ENCODE data around the gene TAOK3.
"Not testable (repeated sequence)": the region's sequence is repeated elsewhere in the genome, so short reads cannot be mapped to it uniquely, and the experiment has no call there.

Gene TAOK3

DNA sequence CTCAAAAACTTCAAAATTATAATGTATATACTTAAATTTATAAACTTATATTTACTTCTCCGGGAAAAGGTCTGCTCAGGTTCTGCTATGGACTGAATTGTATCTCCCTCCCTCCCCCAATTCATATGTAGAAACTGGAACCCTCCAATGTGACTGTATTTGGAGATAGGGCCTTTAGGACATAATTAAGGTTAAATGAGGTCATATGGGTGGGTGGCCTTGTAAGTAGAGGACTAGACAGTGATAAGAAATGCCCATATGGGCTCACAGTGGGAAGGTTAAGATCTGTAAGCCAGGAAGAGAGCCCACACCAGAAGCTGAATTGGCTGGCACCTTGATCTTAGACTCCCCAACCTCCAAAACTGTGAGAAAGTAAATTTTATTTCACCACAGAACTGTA is 84.5 kb downstream of the TAOK3 start:
- no peak for DNase-seq

DNA sequence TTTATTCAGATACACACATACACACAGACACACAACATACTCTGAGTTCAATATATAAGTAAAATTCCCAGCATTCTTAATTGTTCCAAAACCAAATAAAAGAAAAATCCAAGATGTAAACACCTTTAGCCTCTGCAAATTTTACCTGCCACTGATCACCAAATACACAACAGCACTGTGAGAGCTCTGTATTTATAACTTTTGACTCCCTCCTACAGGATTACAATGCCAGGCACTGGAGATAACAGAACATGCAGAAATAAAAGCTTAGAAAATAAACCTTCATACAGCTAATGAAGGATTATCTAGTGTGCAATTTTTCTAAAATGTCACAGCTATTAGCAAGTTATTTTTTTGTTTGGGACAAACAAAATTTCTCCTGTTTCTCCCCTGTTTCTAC is 85.0 kb downstream of the TAOK3 start:
- no peak for DNase-seq

DNA sequence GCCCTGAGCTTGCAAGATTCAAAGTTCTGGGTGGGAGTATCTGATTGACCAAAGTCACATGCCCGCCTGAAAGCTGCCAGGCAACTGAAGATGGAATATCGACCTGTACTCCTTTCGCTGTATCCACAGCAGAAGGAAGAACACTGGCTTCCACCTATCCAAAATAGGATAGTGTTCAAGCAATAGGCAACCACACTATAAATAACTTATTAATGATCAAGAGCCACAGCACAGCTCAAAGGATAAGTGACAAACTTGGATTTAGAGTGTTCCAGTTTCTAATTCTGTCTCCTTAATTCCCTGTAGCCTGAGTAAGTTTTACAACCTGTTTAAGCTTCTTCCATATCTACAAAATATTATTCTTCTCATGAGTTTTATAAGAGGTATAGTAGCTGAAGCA is 89.9 kb downstream of the TAOK3 start:
- no peak for DNase-seq

DNA sequence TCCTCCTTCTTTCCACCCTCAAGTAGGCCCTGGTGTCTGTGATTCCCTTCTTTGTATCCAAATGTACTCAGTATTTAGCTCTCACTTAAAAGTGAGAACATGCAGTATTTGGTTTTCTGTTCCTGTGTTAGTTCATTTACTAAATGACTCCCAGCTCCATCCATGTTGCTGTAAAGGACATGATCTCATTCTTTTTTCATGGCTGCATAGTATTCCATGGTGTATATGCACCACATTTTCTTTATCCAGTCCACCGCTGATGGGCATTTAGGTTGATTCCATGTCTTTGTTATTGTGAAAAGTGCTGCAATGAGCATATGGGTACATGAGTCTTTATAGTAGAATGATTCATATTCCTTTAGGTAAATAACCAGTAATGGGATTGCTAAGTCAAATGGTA is 94.4 kb downstream of the TAOK3 start:
- DNase-seq: not testable (repeated sequence)

DNA sequence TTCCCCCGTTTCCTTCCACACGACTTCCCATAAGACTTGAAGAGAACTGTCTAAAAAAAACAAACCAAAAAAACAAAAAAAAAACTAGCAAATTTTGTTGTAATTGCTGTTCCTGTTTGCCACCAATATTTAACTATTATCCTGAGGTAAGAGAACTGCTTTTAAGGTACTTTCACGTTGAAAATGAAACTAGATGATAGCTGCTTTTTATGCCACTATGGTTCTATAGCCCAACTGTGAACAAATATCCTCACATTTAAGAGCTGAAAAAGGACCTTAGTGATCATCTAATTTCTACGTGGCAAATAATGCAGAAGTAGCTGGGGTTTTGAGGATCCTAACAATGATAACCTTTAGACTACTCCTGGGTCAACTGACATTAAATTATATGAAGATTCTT is 98.6 kb downstream of the TAOK3 start:
- DNase-seq: no peak

DNA sequence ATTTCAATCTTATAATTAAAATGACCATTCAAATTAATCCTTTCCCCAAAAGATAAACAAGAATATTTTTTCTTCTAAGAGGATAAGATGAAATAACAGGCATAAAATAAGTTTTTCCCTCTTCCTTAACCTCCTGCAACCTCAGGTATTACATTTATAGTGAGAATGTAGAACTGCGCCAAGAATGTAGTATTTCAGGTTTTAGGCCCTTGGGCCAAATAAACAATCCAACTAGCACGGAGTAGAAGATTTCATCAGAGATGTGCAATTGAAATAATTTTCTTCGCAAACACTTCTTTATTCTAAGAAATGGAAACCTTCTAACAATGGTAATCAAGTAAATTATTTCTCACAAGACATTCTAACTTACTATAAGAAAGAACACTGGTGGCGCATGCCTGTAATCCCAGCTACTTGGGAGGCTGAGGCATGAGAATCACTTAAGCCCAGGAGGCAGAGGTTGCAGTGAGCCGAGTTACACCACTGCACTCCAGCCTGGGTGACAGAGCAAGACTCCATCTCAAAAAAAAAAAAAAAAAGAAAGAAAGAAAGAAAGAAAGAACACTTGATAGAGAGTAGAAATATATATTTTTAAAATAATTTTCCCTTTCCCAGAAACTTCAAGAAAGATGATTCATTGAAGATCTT is 100.8 kb downstream of the TAOK3 start:
- DNase-seq: no peak

DNA sequence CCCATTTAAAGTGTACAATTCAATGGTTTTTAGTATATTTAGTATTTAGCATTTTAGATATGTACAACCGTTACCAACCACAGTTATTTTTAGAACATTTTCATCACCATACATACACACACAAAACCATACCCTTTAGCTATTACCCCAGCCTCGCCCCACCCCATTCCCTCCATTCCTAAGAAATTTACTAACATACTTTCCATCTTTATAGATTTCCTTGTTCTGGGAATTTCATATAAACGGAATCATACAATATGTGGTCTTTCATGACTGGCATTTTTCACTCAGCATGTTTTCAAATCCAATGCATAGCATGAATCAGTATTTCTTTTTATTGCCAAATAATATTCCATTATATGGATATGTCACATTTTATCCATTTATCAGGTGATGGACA is 101.5 kb downstream of the TAOK3 start:
- DNase-seq: no peak

DNA sequence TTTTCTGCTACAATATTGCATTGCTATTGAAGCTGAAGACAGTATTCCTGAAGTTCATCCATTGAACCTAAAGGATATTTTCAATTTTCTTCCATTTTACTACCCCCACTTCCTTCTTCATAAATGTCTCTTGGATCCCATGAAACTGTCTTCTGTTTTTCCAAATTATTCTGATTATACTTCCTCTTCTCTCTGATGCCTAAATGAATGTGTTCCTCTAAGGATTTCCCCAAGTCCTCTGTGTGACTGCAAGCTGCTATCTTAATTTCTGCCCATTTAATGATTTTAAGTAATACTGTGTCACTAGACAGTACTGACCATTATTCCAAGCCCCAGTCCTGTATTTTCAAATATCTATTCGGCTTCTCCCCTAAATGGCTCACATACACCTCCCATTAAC is 102.9 kb downstream of the TAOK3 start:
- no peak for DNase-seq

DNA sequence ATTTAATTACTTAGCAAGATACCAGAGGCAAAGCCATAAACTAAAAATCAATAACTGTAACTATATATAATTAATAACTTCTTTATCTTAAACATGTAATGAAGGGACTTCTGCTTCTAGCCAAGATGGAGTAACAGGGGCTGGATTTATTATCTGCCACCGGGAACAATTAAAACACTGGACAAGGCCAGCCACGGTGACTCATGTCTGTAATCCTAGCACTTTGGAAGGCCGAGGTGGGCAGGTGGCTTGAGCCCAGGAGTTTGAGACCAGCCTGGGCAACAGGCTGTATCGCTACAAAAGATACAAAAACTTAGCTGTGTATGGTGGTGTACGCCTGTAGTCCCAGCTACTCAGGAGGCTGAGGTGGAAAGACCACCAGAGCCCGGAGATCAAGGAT is 113.6 kb downstream of the TAOK3 start:
- DNase-seq: no peak

DNA sequence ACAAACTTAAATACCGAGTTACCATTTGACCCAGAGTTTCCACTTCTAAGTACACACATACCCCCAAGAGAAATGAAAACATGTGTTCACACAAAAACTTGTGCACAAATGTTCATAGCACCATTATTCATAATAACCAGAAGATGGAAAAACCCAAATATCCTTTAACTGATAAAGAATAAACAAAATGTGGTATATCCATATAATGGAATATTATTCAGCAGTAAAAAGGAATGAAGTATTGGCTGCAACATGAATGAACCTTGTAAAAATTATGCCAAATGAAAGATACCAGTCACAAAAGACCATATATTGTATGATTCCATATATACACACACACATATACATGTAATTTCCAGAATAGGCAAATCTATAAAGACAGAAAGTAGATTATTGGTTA is 116.4 kb downstream of the TAOK3 start:
- no peak for DNase-seq

DNA sequence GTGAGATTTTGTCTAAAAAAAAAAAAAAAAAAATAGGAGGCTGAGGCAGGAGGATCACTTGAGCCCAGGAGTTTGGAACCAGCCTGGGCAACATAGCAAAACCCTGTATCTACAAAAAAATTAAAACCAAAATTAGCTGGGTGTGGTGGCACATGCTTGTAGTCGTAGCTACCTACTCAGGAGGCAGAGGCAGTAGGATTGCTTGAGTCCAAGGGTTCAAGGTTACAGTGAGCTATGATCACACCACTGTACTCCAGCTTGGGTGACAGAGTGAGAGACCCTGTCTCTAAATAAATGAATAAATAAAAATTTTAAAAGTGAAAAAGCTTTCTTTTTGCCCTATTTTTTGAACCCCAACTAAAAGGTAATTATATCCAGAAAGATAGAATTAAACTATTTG is 123.2 kb downstream of the TAOK3 start:
- DNase-seq: no peak

DNA sequence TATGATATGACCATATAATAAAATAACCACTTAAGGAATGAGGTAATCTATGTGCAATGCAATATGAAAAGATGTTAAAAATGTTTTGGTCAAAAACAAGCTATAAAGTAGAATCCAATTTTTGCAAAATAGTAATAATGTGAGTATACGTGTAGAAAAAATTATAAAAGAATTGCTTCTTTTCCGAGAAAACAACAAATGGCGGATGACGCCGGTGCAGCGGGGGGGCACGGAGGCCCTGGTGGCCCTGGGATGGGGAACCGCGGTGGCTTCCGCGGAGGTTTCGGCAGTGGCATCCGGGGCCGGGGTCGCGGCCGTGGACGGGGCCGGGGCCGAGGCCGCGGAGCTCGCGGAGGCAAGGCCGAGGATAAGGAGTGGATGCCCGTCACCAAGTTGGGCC is 126.8 kb downstream of the TAOK3 start:
- not testable (repeated sequence) for DNase-seq

DNA sequence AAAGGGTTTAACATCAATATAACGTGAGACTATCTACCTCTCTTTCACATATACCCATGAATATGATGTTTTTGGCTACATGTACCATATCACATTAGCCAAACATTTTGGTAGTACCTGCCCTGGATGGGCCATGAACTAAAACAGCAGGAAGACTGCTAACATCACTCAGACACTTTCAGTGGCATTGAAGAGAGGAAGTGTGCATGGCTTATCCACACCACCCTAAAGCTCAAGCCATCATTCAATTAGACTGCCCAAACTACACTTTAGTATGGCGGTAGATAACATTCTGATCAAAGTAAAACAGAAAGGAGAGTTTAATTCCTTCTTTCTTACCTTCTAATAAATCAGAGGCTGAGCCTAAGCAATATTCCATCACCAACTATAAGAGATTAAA is 133.8 kb downstream of the TAOK3 start:
- DNase-seq: no peak

DNA sequence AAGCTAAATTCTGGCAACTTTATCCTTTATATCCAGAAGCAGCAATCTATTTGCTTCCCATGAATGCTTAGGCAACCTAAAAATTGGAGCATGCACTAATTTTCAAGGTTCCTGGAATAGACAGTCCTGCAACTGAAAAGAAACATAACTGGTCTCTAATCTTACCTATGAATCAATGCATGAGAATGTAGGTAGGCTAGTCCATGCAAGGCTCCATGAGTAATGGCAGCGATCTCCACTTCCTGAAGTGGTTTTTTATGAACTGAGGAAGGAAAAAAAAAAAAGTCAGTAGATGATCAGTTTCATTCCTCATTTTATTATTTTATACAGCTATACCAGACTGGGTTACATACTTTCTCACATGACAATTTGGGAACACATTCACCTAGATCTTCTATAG is 134.8 kb downstream of the TAOK3 start:
- DNase-seq: no peak

DNA sequence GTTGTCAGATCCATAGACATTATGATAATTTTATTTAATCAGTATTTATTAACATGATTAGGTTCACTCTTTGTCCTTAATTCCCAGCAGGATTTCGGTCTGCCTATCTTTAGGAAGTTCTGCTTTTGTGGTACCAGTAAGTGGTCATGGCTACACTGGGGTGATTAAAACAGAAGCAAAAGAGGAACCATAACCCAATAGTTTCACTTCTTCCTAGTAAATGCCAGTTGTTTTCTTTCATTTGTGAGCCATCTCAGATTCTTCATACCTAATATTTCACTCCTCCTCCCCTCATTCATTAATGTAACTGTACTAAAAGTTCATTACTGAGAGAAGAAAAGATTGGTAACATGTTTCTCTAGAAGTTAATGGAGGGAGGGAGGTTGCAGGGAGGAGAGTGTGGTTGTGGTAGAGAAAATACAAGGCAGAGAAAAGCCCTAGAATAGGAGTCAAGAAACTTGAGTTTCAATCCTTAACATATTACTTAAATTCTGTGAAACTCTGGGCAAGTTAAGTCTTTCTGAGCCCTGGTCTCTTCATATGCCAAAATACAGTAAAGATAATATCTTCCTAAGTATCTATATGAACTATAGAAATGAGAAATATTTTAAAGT is 135.5 kb downstream of the TAOK3 start:
- DNase-seq: no peak

DNA sequence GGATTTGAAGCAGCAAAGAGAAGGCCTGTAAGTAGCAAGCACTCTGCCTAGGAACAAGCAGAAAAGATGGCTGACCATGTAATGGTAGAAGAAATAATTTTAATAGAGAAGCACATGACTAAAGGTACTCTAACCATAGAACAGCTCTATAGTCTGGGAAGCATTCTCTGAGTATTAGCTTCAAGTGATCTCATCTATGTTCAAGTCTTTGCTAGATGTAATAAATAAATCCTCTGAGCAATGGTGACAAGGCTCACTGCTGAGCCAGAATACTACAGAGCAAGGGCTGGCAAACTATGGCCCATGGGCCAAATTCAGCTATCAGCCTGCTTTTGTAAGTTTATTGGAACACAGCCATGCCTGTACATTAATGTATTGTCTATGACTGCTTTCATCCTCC is 152.0 kb downstream of the TAOK3 start:
- DNase-seq: no peak

DNA sequence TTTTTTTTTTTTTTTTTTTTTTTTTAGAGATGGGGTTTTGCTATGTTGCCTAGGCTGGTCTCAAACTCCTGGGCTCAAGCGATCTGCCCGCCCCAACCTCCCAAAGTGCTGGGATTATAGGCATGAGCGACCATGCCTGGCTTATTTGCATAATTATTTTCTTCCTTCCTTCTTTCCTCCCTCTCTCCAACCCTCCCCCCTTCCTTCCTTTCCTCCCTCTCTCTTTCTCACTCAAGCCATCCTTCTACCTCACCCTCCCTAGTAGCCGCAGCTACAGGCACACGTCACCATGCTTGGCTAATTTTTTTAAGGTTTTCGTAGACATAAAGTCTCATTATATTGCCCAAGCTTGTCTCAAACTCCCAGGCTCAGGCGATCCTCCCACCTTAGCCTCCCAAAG is 152.9 kb downstream of the TAOK3 start:
- DNase-seq: no peak

DNA sequence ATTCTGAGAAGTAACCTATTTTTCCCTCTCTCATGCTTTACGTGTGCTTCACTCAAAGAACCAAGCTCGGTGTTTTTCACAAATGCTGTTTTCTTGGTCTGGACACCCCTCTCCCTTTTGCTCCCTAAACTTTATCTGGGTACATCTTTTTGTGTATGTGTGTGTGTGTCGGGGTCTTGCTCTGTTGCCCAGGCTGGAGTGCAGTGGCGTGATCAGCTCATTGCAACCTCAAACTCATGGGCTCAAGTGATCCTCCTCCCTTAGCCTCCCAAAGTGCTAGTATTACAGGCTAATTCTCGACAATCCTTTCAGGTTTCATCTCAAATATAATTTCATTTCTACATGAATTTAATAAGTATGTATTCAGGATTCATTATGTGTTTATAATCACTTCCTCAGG is 153.6 kb downstream of the TAOK3 start:
- no peak for DNase-seq

DNA sequence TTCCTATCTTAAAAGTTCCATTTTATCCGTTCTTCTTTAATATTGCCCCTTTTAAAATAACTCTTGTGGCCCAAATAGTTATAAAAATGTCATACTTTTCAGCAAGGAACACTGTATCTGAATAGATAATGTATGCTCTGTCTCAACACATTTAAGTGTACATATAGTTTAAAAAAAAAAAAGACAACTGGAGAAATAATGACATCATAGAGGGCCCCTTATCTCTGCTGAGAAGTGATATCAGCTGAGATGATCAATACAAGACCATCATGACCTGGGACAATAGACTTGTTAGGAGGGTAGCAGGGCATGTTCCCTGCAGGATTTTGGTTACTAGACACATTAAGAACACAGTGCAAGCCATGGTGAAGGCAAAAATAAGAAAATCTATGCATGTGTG is 159.3 kb downstream of the TAOK3 start:
- DNase-seq: no peak

DNA sequence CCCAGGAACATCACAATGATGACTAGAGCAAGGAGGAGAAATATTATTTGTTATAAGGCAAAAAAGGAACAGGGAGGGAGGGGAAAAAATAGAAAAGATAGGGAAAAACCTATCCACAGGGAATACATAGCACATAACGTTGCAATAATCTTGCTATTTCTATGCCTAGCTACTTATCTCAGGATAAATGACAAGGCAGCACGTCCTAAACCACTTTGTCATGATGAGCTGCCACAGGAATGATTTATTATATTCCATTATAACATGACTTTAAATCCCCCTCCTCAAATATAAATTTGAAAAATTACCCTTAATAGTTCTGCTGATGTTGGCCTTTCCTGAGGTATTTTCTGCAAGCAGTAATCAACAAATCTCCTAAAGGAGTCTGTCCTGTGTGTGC is 160.1 kb downstream of the TAOK3 start:
- no peak for DNase-seq

DNA sequence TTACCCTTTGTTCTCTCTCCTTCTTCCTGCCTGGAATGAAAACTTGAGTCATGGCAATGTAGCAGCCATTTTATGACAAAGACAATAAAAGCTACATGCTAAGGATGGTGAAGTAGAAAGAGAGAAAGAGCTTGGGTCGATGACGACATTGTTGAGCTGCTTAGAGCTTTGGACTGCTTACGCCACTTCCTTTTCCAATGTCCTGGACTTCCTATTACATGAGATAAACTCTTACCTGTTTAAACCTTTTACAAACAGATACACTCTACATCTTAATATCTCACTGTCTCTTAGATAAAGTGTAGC is 166.6 kb downstream of the TAOK3 start:
- no peak for DNase-seq

DNA sequence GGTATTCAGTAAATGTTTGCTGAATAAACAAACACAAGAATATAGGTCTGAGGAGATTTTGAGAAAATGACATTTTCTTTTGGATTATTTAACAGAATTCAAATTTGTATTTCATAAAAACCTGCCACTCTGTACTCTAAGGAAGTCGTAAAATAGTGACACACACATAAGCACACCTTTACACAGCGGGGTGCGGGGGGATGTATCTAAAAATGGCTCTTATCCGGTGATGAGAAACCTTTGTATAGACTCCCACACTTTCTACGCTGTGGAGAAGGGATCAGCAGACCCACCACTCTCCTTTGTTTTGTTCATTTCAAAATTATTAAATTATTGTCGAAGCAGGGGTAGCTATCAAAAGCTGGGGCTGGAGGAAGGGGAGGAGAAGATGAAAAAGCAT is 178.7 kb downstream of the TAOK3 start:
- DNase-seq: no peak

DNA sequence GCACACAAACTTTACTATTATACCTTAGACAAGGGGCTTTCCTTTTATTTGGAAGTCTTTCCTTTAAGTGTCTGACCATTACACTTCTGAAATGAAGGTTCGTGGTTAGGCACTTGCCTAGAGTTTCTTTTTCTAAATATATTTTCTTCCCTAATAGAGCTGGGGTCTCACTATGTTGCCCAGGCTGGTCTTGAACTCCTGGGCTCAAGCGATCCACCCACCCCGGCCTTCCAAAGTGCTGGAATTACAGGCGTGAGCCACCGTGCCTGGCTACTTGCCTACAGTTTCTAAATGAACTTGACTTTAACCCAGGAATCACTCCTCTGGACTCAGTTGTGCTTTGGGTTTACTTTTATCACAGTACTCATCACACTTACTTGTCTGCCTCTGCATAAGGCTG is 179.2 kb downstream of the TAOK3 start:
- no peak for DNase-seq

DNA sequence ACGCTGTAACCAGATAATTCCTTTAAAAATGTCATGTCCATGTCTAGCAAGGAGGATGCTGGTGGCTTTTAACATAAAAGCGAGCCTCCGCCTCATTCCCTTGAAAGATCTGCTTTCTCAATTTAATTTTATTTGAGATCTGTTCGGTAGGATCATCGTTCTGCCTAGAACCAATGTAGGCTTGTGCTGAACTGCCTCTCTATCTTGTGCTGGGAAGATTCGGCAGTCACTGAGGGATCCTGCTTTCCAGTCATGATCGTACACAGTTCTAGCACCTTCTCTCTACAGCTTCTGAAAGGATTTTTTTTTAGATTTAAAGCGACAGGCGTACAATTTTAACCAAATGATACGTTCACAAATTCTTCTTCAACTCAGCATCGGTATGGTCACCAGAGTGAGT is 182.4 kb downstream of the TAOK3 start:
- no peak for DNase-seq

DNA sequence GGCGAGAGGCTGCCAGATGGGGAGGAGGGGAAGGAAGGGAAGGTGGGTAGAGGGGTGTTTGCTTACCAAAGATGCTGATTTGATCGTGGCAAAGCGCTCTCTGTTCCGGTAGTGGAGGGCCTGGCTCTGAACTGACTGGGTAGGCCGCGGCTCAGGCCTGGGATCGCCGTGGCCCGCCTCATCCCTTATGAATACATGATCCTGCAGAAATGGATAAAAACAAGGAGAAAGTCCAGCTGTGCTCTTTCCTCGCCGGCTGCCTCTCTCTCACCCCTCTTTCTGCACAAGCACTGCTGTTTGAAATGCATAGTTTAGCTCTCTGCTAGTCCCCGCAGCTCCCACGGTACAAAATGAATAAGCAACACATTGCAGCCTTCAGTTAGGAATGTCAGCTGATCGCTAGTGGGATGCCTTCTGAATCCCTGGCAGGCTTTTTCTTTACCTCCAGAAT is 182.9 kb downstream of the TAOK3 start:
- no peak for DNase-seq

Data from activated CD4-positive, alpha-beta T cell treated with anti-CD3 and anti-CD28 coated beads, Interleukin-2, amount 50 U/mL, for 1 hour (primary cell).